DOHH2 (cell line): Measurements from ENCODE around the gene MAB21L3.
A peak's percentile ranks its signal among the peaks of the same experiment; 100 is the strongest.

Source experiments
- H3F3A ChIP-seq: fragments of 200-600 bp; sonication (generic), shearing (Covaris generic); 2 replicates; pipeline ENCODE4 v1.6.0; 2016; ENCODE audit warnings: antibody characterized with exemption, mild to moderate bottlenecking; ENCODE audit not compliant: control insufficient read depth, insufficient read depth
- H3K27ac ChIP-seq: fragments of 200-600 bp; sonication (generic); 2 replicates; pipeline ENCODE4 v1.5.1; 2014; ENCODE audit warnings: low read depth, mild to moderate bottlenecking, low read length, moderate library complexity
- H3K27me3 ChIP-seq: fragments of 200-600 bp; sonication (generic); 2 replicates; pipeline ENCODE4 v1.6.1; 2014; ENCODE audit warnings: mild to moderate bottlenecking, low read length, mixed read lengths; ENCODE audit not compliant: control insufficient read depth
- H3K36me3 ChIP-seq: fragments of 200-600 bp; sonication (generic); 2 replicates; pipeline ENCODE4 v1.6.1; 2014; ENCODE audit warnings: mild to moderate bottlenecking, low read length, moderate library complexity, mixed read lengths; ENCODE audit not compliant: control insufficient read depth
- H3K4me1 ChIP-seq: fragments of 200-600 bp; sonication (generic); 2 replicates; pipeline ENCODE4 v1.6.1; 2014; ENCODE audit warnings: mild to moderate bottlenecking, low read length, mixed read lengths; ENCODE audit not compliant: control insufficient read depth
- H3K4me2 ChIP-seq: fragments of 200-600 bp; sonication (generic); 2 replicates; pipeline ENCODE4 v1.6.0; 2014; ENCODE audit warnings: mild to moderate bottlenecking, low read length, moderate library complexity
- H3K4me3 ChIP-seq: fragments of 200-600 bp; sonication (generic); 2 replicates; pipeline ENCODE4 v1.5.1; 2014; ENCODE audit warnings: mild to moderate bottlenecking, low read length, mixed read lengths
- H3K79me2 ChIP-seq: fragments of 200-600 bp; sonication (generic); 2 replicates; pipeline ENCODE4 v1.6.1; 2014; ENCODE audit warnings: mild to moderate bottlenecking, low read length, mixed read lengths; ENCODE audit not compliant: control insufficient read depth
- H3K9me2 ChIP-seq: fragments of 200-600 bp; sonication (generic); replicated peaks from 2 replicates; pipeline ENCODE4 v1.6.1; 2014; ENCODE audit warnings: mild to moderate bottlenecking, low read length, mixed read lengths; ENCODE audit not compliant: control insufficient read depth
- H3K9me3 ChIP-seq: fragments of 200-600 bp; sonication (generic); 2 replicates; pipeline ENCODE4 v1.6.1; 2014; ENCODE audit warnings: antibody characterized with exemption, low read length, mixed read lengths; ENCODE audit not compliant: control insufficient read depth, insufficient read depth
- H4K20me1 ChIP-seq: fragments of 200-600 bp; sonication (generic); 2 replicates; pipeline ENCODE4 v1.6.0; 2014; ENCODE audit warnings: low read depth, mild to moderate bottlenecking, antibody characterized with exemption, low read length, moderate library complexity; ENCODE audit not compliant: control insufficient read depth, insufficient read depth
- CTCF ChIP-seq: fragments of 200-600 bp; sonication (generic); IDR thresholded peaks from one replicate; pipeline ENCODE4 v1.5.1; 2014; ENCODE audit warnings: antibody characterized with exemption, mild to moderate bottlenecking, low read depth, low read length; ENCODE audit not compliant: poor library complexity, severe bottlenecking
- EZH2phosphoT487 ChIP-seq: fragments of 200-600 bp; sonication (generic); IDR thresholded peaks from 2 replicates; pipeline ENCODE4 v1.6.1; 2017; ENCODE audit warnings: borderline replicate concordance, mild to moderate bottlenecking, antibody characterized with exemption, low read length, moderate library complexity, mixed read lengths

MAB21L3 gene

GRCh38 chr1:116151739-116152576 is 40.8 kb downstream of the MAB21L3 start:
- H3K9me3 ChIP-seq: no peaks in the 10 kb centered on the region
- H3K79me2 ChIP-seq: no peaks in the 10 kb centered on the region
- H3F3A ChIP-seq: no peaks in the 10 kb centered on the region
- no peaks in the 10 kb centered on the region for H3K36me3 ChIP-seq
- no peaks in the 10 kb centered on the region for H3K27me3 ChIP-seq
- peak overlapping the region; percentile 66 for H3K4me3 ChIP-seq
- no peak overlapping the region for H3K27ac ChIP-seq
- peaks cover 8% of the 10 kb centered on the region for H3K4me1 ChIP-seq
- TF ChIP-seq CTCF (peak; percentile 83), EZH2phosphoT487 (no peak)
- peak overlapping the region; percentile 82 for H3K4me2 ChIP-seq
- no peaks in the 10 kb centered on the region for H3K9me2 ChIP-seq
- H4K20me1 ChIP-seq: no peaks in the 10 kb centered on the region

- H3K4me1 ChIP-seq: peaks cover 8% of the 10 kb centered on the region
- H3K4me3 ChIP-seq: peak overlapping the region; percentile 66
- no peaks in the 10 kb centered on the region for H3F3A ChIP-seq
- H3K9me3 ChIP-seq: no peaks in the 10 kb centered on the region
- H3K36me3 ChIP-seq: no peaks in the 10 kb centered on the region
- H3K4me2 ChIP-seq: peak overlapping the region; percentile 82
- no peaks in the 10 kb centered on the region for H3K9me2 ChIP-seq
- H3K27me3 ChIP-seq: no peaks in the 10 kb centered on the region
- no peaks in the 10 kb centered on the region for H3K79me2 ChIP-seq
- TF ChIP-seq EZH2phosphoT487 (no peak), CTCF (no peak)
- H3K27ac ChIP-seq: no peak overlapping the region
- no peaks in the 10 kb centered on the region for H4K20me1 ChIP-seq
Measured at GRCh38 chr1:116152577-116152943, 41.4 kb downstream of the MAB21L3 start.

- no peak overlapping the region for H3K27ac ChIP-seq
- no peak overlapping the region for H3K4me2 ChIP-seq
- H3K4me3 ChIP-seq: no peak overlapping the region
- H3K79me2 ChIP-seq: no peaks in the 10 kb centered on the region
- no peaks in the 10 kb centered on the region for H3K9me2 ChIP-seq
- no peaks in the 10 kb centered on the region for H3K36me3 ChIP-seq
- H3K27me3 ChIP-seq: no peaks in the 10 kb centered on the region
- peaks cover 8% of the 10 kb centered on the region for H3K4me1 ChIP-seq
- TF ChIP-seq CTCF (no peak), EZH2phosphoT487 (no peak)
- no peaks in the 10 kb centered on the region for H4K20me1 ChIP-seq
- no peaks in the 10 kb centered on the region for H3K9me3 ChIP-seq
- no peaks in the 10 kb centered on the region for H3F3A ChIP-seq
Measured at GRCh38 chr1:116152950-116153691, 41.9 kb downstream of the MAB21L3 start.
